Measurements from ENCODE around the gene SEC14L3. TPM values are rescaled to one million over a fixed set of nuclear protein-coding genes. Genes with fewer than 3 reads are reported as not detected.

SEC14L3 gene
- total RNA-seq, 1 experiment from 2014 or later, result not detected

GRCh38 chr22:30447656-30448055 lies 24.2 kb downstream of the SEC14L3 start:
- Histone ChIP-seq H3K9me3 (ENCODE audit: control insufficient read depth, low read depth, low read length) (no peaks in the 10 kb centered on the region), H2BK120ac (ENCODE audit: low read depth, low read length, poor library complexity, severe bottlenecking) (no peak overlapping the region), H3K23me2 (ENCODE audit: insufficient read length, low read depth, low read length, poor library complexity, severe bottlenecking) (no peaks in the 10 kb centered on the region), H3K4me1 (ENCODE audit: insufficient read depth, low read length) (no peaks in the 10 kb centered on the region), H4K5ac (ENCODE audit: insufficient read length, low read depth, low read length) (no peak overlapping the region), H2BK15ac (ENCODE audit: low read depth, low read length) (no peak overlapping the region), H4K20me1 (ENCODE audit: control insufficient read depth, insufficient read depth, insufficient read length) (no peaks in the 10 kb centered on the region), H4K8ac (replicated peaks; ENCODE audit: insufficient read length, low read depth, low read length) (no peak overlapping the region), H4K91ac (ENCODE audit: insufficient read length, low read depth, low read length) (no peak overlapping the region), H3K79me2 (ENCODE audit: insufficient read depth, low read length) (no peaks in the 10 kb centered on the region), H3K9ac (ENCODE audit: extremely low read depth, insufficient read length, low read length) (no peak overlapping the region), H3K27ac (ENCODE audit: insufficient read length, low read depth, low read length) (no peak overlapping the region), H3K27me3 (ENCODE audit: insufficient read depth, low read length) (no peaks in the 10 kb centered on the region), H3K56ac (ENCODE audit: insufficient read length, low read depth, low read length) (no peak overlapping the region), H2BK20ac (ENCODE audit: low read depth, low read length, poor library complexity, severe bottlenecking) (no peak overlapping the region), H2BK12ac (ENCODE audit: insufficient read length, low read depth, low read length) (no peak overlapping the region), H3K14ac (ENCODE audit: insufficient read depth, low read length) (no peak overlapping the region), H3K23ac (ENCODE audit: insufficient read length, low read depth, low read length) (no peak overlapping the region), H3K18ac (ENCODE audit: insufficient read length, low read depth, low read length) (no peak overlapping the region), H3K4ac (ENCODE audit: low read depth, low read length) (no peak overlapping the region), H3K79me1 (ENCODE audit: insufficient read depth, low read depth, low read length, poor library complexity, severe bottlenecking) (no peaks in the 10 kb centered on the region), H3T11ph (ENCODE audit: low read length) (no peak overlapping the region), H2AFZ (ENCODE audit: low read length) (no peak overlapping the region), H2BK5ac (ENCODE audit: insufficient read length, low read length) (no peak overlapping the region), H3K4me2 (ENCODE audit: insufficient read depth, insufficient read length, low read length) (no peak overlapping the region), H2AK5ac (ENCODE audit: insufficient read length, low read length) (no peak overlapping the region)
- no peak for TF ChIP-seq CTCF (conservative IDR thresholded peaks at IDR 0.05)
- no peaks in the 10 kb centered on the region; the same call in 1 of the 2 replicates for H3K27me3 Mint-ChIP-seq (ENCODE audit: low read depth)
- peaks cover 13 to 15% of the 10 kb centered on the region in 2 experiments for H3K4me1 Mint-ChIP-seq
- no peak for DNase-seq
- no peaks in the 10 kb centered on the region for H3K9me3 Mint-ChIP-seq
- H3K27ac Mint-ChIP-seq, result no peak overlapping the region
- H3K36me3 Mint-ChIP-seq (ENCODE audit: insufficient read depth in 1 of 3, low read depth in 3 of 3), result no peaks in the 10 kb centered on the region
- no CpG with 5 or more reads among the region's 3 CpGs for WGBS (ENCODE audit: extremely low coverage, insufficient read length, low lambda C conversion rate)
- no peak overlapping the region for H3K4me3 Mint-ChIP-seq

Data from H9 (cell line).